Common myeloid progenitor, CD34-positive (primary cell): ENCODE data around the gene PHACTR1.
A peak's percentile ranks its signal among the peaks of the same experiment; 100 is the strongest.

Experiments
- CTCF ChIA-PET: fragments of 350-600 bp; sonication (Branson Sonifier 250); formaldehyde crosslinking; loops from one replicate; lab custom pipeline; 2021; ENCODE audit warnings: antibody characterized with exemption; lab: Charles Lee
- POLR2A ChIA-PET: fragments of 350-600 bp; sonication (Branson Sonifier 250); formaldehyde crosslinking; loops from one replicate; lab custom pipeline; 2021; ENCODE audit warnings: antibody characterized with exemption; lab: Charles Lee
- DNase-seq, 3 donors: peaks; one replicate each; pipeline versions ENCODE4 v3.0.0 to v3.0.0-alpha.2; 2013
- H3K27ac ChIP-seq, 2 experiments: 1 replicate in 1 of 2; 2 replicates in 1 of 2; pipeline ENCODE4 v1.7.0; 2013; ENCODE audit warnings: inconsistent platforms in 2 of 2, low read length in 2 of 2, mild to moderate bottlenecking in 2 of 2, low read depth in 1 of 2, moderate library complexity in 1 of 2; ENCODE audit not compliant: severe bottlenecking in 2 of 2, insufficient read depth in 1 of 2, poor library complexity in 1 of 2
- H3K27me3 ChIP-seq, 5 experiments: replicated peaks in 2 of 5; 1 replicate in 3 of 5; 2 replicates in 2 of 5; pipeline versions ENCODE4 v1.6.1 to v1.7.0; 2013; ENCODE audit warnings: low read length in 4 of 5, mild to moderate bottlenecking in 2 of 5, moderate library complexity in 2 of 5, inconsistent platforms in 1 of 5; ENCODE audit not compliant: insufficient read depth in 5 of 5, control insufficient read depth in 4 of 5
- H3K36me3 ChIP-seq, 4 experiments: 1 replicate in 2 of 4; 2 replicates in 2 of 4; pipeline versions ENCODE4 v1.6.1 to v1.7.0; 2013; ENCODE audit warnings: low read length in 3 of 4, control low read depth in 1 of 4, mild to moderate bottlenecking in 1 of 4; ENCODE audit not compliant: control insufficient read depth in 4 of 4, insufficient read depth in 4 of 4
- H3K4me1 ChIP-seq, 4 experiments: 1 replicate in 3 of 4; 2 replicates in 1 of 4; pipeline versions ENCODE4 v1.6.1 to v1.7.1; 2013; ENCODE audit warnings: low read length in 3 of 4, mild to moderate bottlenecking in 3 of 4, control low read depth in 1 of 4, inconsistent platforms in 1 of 4, moderate library complexity in 1 of 4; ENCODE audit not compliant: control insufficient read depth in 4 of 4, insufficient read depth in 4 of 4; ENCODE audit errors: control extremely low read depth in 1 of 4
- H3K4me3 ChIP-seq, 7 experiments: 1 replicate in 4 of 7; 2 replicates in 3 of 7; pipeline versions ENCODE4 v1.5.1 to v1.7.0; 2013; ENCODE audit warnings: mild to moderate bottlenecking in 7 of 7, low read length in 6 of 7, moderate library complexity in 6 of 7, inconsistent platforms in 2 of 7, low read depth in 2 of 7, control low read depth in 1 of 7; ENCODE audit not compliant: insufficient read depth in 4 of 7, control insufficient read depth in 1 of 7; ENCODE audit errors: extremely low read depth in 1 of 7
- H3K9me3 ChIP-seq, 5 experiments: 1 replicate in 4 of 5; 2 replicates in 1 of 5; pipeline versions ENCODE4 v1.6.1 to v1.7.1; 2013; ENCODE audit warnings: low read length in 4 of 5, mild to moderate bottlenecking in 2 of 5, inconsistent platforms in 1 of 5, low read depth in 1 of 5, moderate library complexity in 1 of 5; ENCODE audit not compliant: control insufficient read depth in 4 of 5, insufficient read depth in 2 of 5; ENCODE audit errors: control extremely low read depth in 1 of 5
- WGBS: methylation state at CpG from one replicate; pipeline ENCODE4 v1.1.5; 2013; ENCODE audit not compliant: insufficient coverage; 5-methylcytosine and 5-hydroxymethylcytosine counted together

The PHACTR1 gene

GRCh38 chr6:12842114-12842513 is 125.5 kb downstream of the PHACTR1 start:
- H3K36me3 ChIP-seq, result no peaks in the 10 kb centered on the region
- no peaks in the 10 kb centered on the region for H3K4me1 ChIP-seq
- no peaks in the 10 kb centered on the region for H3K27me3 ChIP-seq
- ChIA-PET POLR2A (no interaction called here), CTCF (interaction anchor here (2.5 kb wide), 1 partner anchor 205 kb away, joined by 8 read pairs; no protein-coding TSS in a partner anchor)
- H3K27ac ChIP-seq, result no peak overlapping the region
- no peak for DNase-seq
- peaks cover 0 to 15% (median 6%) of the 10 kb centered on the region in 5 experiments for H3K9me3 ChIP-seq
- no peak overlapping the region for H3K4me3 ChIP-seq

- no peak for DNase-seq
- CTCF ChIA-PET, result interaction anchor here (2.5 kb wide), 1 partner anchor 205 kb away, joined by 8 read pairs; no protein-coding TSS in a partner anchor
Measured at GRCh38 chr6:12842658-12843057, 126.1 kb downstream of the PHACTR1 start.

GRCh38 chr6:12844284-12845223 is 128.0 kb downstream of the PHACTR1 start:
- H3K4me1 ChIP-seq, result no peaks in the 10 kb centered on the region
- H3K9me3 ChIP-seq, result no peaks in the 10 kb centered on the region
- no peaks in the 10 kb centered on the region for H3K36me3 ChIP-seq
- CTCF ChIA-PET, result interaction anchor here (1.0 to 2.5 kb wide), 6 partner anchors 11 to 240 kb away, joined by 3 to 8 read pairs (median 4); no protein-coding TSS in a partner anchor
- H3K27ac ChIP-seq, result no peak overlapping the region
- POLR2A ChIA-PET, result no interaction called here
- no peak overlapping the region for H3K4me3 ChIP-seq
- WGBS, result 100% methylated on average over 4 of the region's 11 CpGs
- H3K27me3 ChIP-seq, result no peaks in the 10 kb centered on the region
- DNase-seq, result peak; percentile 38 to 66 (median 62)

More at GRCh38 chr6:12842658-12843057, 126.1 kb downstream of the PHACTR1 start:
- Histone ChIP-seq H3K27ac (no peak overlapping the region), H3K4me1 (no peaks in the 10 kb centered on the region), H3K36me3 (no peaks in the 10 kb centered on the region), H3K4me3 (no peak overlapping the region), H3K27me3 (no peaks in the 10 kb centered on the region), H3K9me3 (peaks cover 0 to 9% (median 5%) of the 10 kb centered on the region in 5 experiments)
- 100% methylated on average over 1 of the region's 2 CpGs for WGBS
- POLR2A ChIA-PET, result no interaction called here

DNA sequence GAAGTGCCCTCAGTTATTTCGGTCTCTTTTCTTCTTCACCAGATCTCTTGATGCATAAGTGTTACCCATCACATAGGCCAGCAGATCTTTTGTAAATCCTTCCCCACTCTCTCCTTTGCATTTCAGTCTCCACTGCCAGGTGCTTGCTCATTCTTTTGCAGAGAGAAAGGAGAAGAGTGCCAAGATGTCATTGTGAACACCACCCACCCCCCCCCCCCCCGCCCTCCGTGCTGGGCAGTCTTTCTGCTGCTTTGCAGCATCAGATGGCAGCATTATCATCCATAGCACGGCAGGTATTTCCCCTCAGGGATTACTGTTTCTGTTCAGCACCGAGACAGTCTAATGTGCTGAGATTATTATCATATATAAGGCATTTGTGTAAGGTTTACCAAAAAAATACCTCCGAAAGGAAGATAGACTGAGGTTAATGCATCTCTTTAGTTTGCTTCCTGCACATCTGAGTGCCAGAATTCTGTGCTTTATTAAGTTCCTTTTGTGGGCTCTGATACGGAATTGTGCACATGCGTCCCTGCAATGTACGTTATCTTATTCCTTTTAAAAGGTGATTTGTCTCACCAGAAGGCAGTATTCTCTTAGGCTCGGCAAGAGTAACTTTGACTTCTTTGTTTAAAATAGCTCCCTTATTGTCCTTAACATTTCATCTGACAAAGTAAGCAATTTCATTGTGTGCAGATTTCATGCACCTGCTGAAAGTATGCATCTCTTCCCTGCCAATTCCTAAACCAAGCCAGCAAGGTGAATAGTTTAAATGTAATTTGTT is 128.8 kb downstream of the PHACTR1 start:
- 94% methylated on average over 3 of the region's 10 CpGs for WGBS
- no peak overlapping the region for H3K27ac ChIP-seq
- ChIA-PET CTCF (interaction anchor here (1.6 to 1.8 kb wide), 2 partner anchors 207 to 218 kb away, joined by 6 to 8 read pairs; no protein-coding TSS in a partner anchor), POLR2A (no interaction called here)
- H3K4me1 ChIP-seq, result no peaks in the 10 kb centered on the region
- no peak overlapping the region for H3K4me3 ChIP-seq
- H3K9me3 ChIP-seq, result no peaks in the 10 kb centered on the region
- H3K27me3 ChIP-seq, result no peaks in the 10 kb centered on the region
- H3K36me3 ChIP-seq, result no peaks in the 10 kb centered on the region
- DNase-seq, result no peak

- CTCF ChIA-PET, result no interaction called here
- no peak overlapping the region for H3K4me3 ChIP-seq
- 87% methylated on average over 11 of the region's 13 CpGs for whole genome bisulfite sequencing
- H3K4me1 ChIP-seq, result no peaks in the 10 kb centered on the region
- H3K36me3 ChIP-seq, result no peaks in the 10 kb centered on the region
- H3K27me3 ChIP-seq, result no peaks in the 10 kb centered on the region
- no peaks in the 10 kb centered on the region for H3K9me3 ChIP-seq
- POLR2A ChIA-PET, result no interaction called here
- DNase-seq, result no peak
- no peak overlapping the region for H3K27ac ChIP-seq
Measured at GRCh38 chr6:12848964-12849808, 132.6 kb downstream of the PHACTR1 start.

GRCh38 chr6:12849809-12850198 is 133.2 kb downstream of the PHACTR1 start:
- WGBS, result 100% methylated on average over 1 of the region's 1 CpG
- H3K36me3 ChIP-seq, result no peaks in the 10 kb centered on the region
- no peaks in the 10 kb centered on the region for H3K27me3 ChIP-seq

More at GRCh38 chr6:12849809-12850198, 133.2 kb downstream of the PHACTR1 start:
- Histone ChIP-seq H3K4me3 (no peak overlapping the region), H3K9me3 (no peaks in the 10 kb centered on the region), H3K27ac (no peak overlapping the region), H3K4me1 (no peaks in the 10 kb centered on the region)
- no peak for DNase-seq
- ChIA-PET CTCF (no interaction called here), POLR2A (no interaction called here)
